Endometrium (tissue), 2 donors: ENCODE data around the gene CDON.

Experiments
- FAIRE-seq: peaks from 2 replicates; lab custom pipeline; 2012; peaks lifted over from hg19 to GRCh38; lab: Jason Lieb, UNC
- donor health status: control.
- donor health status: control.

CDON gene

GRCh38 chr11:125944350-125945010, 118.2 kb downstream of the CDON start:
- FAIRE-seq, result no peak

- FAIRE-seq, result no peak
Observed at GRCh38 chr11:125943661-125944349, 118.9 kb downstream of the CDON start.

- no peak for FAIRE-seq
Observed at GRCh38 chr11:125942771-125943428, 119.8 kb downstream of the CDON start.

GRCh38 chr11:125941619-125942611, 120.8 kb downstream of the CDON start:
- FAIRE-seq, result no peak

GRCh38 chr11:125941267-125941618, 121.4 kb downstream of the CDON start:
- no peak for FAIRE-seq

- FAIRE-seq, result no peak
Observed at GRCh38 chr11:125940145-125940544, 122.5 kb downstream of the CDON start.

GRCh38 chr11:125939081-125939521, 123.6 kb downstream of the CDON start:
- FAIRE-seq, result no peak

- no peak for FAIRE-seq
Observed at GRCh38 chr11:125938418-125938817, 124.2 kb downstream of the CDON start.

- no peak for FAIRE-seq
Observed at GRCh38 chr11:125935618-125936199, 127.0 kb downstream of the CDON start.

GRCh38 chr11:125935056-125935455, 127.6 kb downstream of the CDON start:
- no peak for FAIRE-seq

- no peak for FAIRE-seq
Observed at GRCh38 chr11:125934473-125934872, 128.2 kb downstream of the CDON start.

- no peak for FAIRE-seq
Observed at GRCh38 chr11:125933030-125933813, 129.4 kb downstream of the CDON start.

- no peak for FAIRE-seq
Observed at GRCh38 chr11:125932301-125932700, 130.4 kb downstream of the CDON start.

- FAIRE-seq, result no peak
Observed at GRCh38 chr11:125931668-125932067, 131.0 kb downstream of the CDON start.

GRCh38 chr11:125931116-125931515, 131.6 kb downstream of the CDON start:
- no peak for FAIRE-seq

- no peak for FAIRE-seq
Observed at GRCh38 chr11:125930076-125930450, 132.6 kb downstream of the CDON start.

GRCh38 chr11:125929445-125930075, 133.1 kb downstream of the CDON start:
- FAIRE-seq, result no peak

- no peak for FAIRE-seq
Observed at GRCh38 chr11:125926682-125927081, 136.0 kb downstream of the CDON start.

GRCh38 chr11:125925804-125926203, 136.9 kb downstream of the CDON start:
- FAIRE-seq, result no peak

- FAIRE-seq, result no peak
Observed at GRCh38 chr11:125925247-125925740, 137.4 kb downstream of the CDON start.
